GM19372 (cell line): ENCODE measurements around the gene POPDC2.
"Not testable (repeated sequence)": the region's sequence is repeated elsewhere in the genome, so short reads cannot be mapped to it uniquely, and the experiment has no call there.

Experiments
- ATAC-seq: cut with Tn5 transposase; IDR thresholded peaks from one replicate; pipeline ENCODE4 v1.9.1; 2021; ENCODE audit warnings: mild to moderate bottlenecking, low read depth, moderate library complexity; ENCODE audit not compliant: unreplicated experiment

POPDC2 gene, protein sequence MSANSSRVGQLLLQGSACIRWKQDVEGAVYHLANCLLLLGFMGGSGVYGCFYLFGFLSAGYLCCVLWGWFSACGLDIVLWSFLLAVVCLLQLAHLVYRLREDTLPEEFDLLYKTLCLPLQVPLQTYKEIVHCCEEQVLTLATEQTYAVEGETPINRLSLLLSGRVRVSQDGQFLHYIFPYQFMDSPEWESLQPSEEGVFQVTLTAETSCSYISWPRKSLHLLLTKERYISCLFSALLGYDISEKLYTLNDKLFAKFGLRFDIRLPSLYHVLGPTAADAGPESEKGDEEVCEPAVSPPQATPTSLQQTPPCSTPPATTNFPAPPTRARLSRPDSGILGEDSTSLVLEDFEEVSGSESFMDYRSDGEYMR

DNA sequence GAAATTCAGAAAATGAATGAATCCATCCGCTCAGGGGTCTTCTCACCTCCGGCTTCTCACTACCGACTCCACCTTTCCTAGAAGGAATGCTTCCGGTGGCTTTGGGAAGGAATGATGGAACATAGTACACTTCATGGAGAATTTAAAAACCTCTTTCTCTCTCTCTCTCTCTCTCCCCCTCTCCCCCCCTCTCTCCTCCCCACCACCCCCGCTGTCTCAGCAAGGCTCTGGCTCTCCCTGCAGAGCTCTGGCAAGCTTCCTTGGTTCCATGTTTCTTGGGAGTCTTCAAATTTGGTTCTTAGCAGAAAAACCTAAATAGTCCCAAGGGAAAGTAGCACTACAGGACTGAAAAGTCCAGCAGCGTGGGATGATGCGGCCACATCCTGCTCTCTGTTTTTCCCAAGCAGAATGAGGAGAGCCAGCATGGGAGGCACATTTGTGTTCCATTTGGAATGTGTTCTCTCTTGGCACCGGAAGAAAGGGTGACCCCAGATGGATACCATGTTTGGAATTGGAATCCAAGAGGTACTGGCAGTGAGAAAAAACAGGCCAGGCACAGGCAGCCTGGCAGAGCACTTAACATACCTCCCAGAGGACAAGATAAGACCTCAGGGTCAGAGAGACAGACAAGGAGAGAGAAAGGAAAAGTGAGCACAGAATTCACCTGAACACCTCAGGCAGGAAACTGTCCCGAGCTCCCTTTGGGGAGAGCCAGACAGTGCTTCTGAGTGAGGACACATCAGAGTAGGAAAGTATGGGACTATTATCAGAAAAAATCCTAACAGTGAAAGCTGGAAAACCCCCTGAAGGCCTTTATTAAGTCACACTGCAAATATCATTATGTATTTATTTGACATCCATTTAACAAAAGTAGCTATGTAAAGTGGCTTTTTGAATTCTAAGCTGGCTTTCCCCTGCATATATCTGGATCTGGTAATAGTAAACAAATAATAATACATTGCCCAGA is at the start of gene POPDC2:
POPDC2 (minus strand) TSS at position 116 of the 967 bp plus-strand sequence. CDS start 166 bp downstream, outside the sequence.
- ATAC-seq = no peak

DNA sequence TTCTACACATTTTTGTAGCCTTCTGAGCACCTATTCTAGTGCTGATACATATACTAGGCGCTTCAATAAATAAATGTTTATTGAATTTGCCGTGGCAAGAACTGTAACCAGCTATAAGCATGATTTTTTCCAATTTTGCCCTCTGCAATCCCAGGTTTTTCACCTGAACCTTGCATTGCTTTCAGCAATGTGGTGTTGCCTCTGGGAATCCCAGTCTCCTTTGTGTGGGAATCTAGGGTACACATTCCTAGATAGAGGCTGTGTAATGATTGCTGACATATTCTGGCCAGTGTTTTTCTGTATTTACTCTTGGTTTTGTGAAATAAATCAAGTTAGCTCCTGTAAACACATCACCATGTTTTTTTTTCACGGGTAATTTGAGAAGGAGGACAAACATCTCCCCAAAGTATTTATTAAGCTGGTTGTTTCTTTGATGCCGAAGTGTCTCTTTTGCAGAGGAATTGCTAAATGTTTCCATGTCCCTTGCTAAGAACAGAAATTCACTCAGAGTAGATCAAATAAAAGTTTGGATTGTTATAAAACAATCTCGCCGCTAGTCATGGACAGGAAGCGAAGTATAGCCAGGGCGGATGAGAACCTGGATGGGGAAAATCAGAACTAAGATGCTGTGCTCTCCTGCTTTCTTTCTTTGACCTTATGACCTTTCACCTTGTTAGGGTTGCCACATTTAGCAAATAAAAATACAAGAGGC is 43.6 kb upstream of the POPDC2 start:
- ATAC-seq = no peak

DNA sequence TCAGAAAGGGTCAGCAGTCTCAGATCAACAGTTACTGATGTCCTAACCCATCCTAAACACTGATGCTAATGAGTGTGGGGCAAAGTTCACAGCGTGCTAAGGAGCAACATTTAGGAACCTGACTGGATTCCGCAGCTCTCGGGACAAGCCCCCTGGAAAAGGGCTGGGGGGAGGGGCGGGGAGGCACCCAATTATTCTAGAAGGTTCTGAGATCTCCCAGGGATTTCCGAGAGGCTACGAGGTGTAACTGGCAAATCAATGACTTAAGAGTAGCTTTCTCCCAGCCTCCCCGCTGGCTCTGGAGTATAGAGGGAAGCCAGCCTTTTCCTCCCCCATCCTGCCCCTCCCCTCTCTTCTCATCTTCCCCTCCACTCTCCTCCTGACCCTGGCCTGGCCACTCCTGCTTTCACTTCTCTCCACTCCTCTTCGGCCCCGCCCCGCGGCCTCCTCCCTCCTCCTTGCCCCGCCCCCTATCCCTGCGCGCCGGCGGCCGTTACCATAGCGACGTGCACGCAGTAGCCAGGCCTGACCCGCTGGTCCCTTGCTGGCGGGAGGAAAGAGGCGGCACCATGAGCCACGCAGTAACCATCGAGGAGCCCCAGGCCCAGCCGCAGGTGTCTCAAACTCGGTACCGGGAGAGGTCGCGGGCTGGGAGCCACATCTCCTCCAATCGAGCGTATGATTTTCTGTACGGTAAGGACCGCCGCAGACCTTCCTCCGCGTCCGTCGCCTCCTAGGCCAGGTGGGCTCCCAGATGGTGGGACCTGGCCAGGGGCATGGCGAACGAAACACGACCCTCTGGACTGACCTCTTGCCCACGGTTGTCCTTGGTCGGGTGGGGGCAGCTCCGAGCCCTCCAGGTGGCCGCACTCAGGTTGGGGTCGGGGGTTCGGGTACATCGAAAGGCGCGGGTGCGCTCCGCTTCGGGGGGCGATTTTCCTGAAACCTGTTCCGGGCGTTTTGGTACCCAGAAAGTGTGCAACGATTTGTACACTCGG is 42.4 kb upstream of the POPDC2 start, which contains the start of gene CFAP91:
CFAP91 (plus strand) TSS at position 493 of the 998 bp plus-strand sequence; CDS start at position 570, 77 bp downstream.
- ATAC-seq = peak; percentile 88

DNA sequence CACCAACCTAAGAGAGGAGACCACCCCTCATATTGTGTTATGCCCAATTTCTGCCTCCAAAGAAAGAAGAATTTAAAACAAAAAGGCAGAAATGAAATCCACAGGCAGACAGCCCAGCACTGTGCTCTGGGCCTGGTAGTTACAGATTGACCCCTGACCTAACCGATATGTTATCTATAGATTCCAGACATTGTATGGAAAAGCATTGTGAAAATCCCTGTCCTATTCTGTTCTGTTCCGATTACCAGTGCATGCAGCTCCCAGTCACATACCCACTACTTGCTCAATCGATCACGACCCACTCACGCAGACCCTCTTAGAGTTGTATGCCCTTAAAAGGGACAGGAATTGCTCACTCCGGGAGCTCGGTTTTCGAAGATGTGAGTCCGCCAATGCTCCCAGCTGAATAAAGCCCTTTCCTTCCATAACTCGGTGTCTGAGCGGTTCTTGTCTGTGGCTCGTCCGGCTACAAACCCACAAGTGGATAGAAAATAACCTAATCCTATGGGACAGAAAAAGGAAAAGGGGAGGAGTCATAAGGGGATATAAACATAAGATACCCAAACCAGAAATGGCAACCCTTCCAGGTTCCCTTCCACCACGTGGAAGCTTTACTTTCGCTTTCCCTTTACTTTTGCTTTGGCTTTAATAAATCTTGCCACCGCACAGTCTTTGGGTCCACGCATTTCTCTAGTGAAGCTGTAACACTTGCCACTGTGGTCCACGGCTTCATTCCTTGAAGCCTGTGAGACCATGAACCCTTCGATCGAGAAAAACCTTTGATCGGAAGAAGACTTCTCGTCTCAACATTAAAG is 40.7 kb upstream of the POPDC2 start:
- ATAC-seq = peak; percentile 2

DNA sequence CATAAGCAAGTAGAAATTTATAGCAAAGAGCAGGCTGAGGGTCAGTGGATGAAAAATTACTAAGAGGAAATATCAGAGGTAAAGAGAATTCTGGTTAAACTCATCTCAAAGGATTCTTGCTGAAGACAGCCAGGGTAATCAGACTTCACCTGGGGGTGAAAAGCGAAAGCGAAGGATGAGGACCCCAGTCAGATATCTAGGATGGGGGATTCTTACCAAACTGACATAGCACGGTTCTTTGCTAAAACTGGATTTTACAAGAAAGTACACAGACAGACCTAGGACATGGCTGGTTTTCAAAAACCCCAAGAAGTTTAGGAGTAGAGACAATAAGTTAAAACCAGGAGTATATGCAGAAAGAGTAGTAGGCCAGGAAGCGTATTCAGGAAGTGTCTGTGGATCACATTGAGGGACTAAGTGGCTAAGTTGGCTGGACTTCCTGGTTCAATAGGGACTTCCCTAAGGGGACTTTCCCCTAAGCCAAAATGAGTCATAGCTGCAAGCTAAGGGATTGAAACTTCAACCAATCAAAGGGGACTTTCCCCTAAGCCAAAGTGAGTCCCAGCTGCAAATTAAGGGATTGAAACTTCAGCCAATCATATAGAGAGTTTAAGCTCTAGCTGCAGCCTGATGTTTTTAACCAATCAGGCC is 40.0 kb upstream of the POPDC2 start:
- peak; percentile 32 for ATAC-seq

DNA sequence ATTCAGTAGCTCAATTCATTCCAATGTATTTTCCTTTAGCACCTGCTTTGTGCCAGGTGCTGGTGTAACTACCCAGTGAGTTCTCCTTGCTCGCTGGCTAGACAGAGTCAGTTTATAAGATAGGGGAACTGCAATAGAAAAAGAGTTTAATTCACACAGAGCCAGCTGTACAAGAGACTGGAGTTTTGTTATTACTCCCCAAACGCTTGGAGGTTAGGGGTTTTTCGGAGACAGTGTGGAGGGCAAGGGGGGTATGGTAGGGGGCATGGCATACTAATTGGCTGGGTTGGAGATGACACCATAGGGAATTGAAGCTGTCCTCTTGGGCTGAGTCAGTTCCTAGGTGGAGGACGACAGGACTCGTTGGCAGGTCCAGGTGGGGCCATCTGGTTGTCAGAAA is 37.0 kb upstream of the POPDC2 start:
- peak; percentile 32 for ATAC-seq

DNA sequence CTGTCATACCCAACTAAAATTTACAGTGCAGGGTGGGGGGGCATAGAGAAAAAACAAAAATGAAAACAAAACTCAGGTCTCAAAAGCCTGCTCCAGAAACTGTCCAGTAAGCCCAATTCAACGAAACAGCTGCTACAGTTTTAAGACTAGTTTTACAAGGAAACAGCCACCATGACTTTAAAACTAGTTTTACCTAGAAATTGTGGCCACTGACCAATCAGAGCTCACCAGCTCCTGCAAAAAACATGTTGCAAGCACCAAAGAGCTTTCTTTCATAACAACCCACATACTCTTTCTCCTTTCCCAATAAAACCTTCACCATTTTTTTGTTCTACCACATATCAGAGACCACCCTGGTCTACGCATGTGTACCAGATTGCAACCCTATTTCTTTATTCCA is 35.1 kb upstream of the POPDC2 start:
- no peak for ATAC-seq

DNA sequence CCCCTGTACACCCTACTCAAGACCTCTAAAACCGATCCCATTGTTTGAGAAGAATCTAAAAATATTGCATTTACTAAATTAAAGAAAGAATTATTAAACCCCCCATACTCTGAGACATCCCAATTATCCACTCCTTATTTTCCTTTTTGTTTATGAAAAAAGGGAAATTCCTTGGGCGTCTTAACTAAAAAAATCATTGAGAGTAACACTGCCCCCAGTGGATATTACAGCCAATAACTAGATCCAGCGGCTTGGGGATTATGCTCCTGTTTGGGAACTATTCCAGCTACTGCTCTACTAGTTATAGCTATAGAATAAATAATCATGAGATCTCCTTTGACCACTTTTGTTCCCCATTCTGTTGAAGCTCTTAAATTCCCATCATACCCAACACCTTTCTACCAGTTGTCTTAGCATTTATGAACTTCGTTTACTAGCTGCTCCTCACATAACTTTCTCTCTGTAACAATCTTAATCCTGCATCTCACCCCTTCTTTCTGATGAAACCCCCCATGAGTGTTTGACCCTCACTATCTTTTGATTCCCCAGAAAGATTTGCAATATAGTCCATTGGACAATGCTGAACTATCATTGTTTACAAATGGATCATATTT is 29.8 kb upstream of the POPDC2 start:
- ATAC-seq = no peak

DNA sequence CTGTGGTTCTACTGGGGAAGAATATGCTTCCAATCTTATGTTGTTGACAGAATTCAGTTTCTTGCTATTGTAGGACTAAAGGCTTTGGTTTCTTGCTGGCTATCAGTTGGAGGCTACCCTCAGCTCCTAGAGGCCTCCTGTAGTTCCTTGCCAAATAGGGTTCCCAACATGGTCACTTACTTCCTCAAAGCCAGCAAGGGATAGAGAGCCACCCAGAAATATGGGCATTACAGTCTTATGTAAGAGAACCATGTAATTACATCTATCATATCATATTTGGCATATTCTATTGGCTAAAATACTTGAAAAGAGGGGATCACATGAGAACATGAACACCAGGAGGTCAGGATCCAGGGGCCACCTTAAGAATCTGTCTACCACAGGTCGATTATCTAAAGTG is 23.0 kb upstream of the POPDC2 start:
- ATAC-seq = no peak

DNA sequence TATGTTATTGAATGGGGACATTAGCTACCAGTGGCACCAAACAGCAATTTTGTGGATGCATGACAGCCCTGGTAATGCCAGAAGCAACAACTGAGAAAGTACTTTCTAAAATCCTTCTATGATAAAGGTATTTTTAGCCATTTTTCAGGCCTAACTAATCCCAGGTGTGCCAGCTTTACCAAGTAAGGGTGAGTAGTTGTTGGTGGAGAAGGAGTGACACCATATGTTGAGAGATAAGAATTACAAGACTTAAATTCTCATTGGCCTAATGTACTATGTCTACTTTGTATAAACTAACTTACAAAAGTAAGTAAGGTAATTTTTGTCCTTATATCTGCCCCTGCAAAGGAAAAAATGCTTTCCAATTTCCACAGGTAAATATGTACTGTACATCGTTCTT is 20.9 kb upstream of the POPDC2 start:
- ATAC-seq = no peak

DNA sequence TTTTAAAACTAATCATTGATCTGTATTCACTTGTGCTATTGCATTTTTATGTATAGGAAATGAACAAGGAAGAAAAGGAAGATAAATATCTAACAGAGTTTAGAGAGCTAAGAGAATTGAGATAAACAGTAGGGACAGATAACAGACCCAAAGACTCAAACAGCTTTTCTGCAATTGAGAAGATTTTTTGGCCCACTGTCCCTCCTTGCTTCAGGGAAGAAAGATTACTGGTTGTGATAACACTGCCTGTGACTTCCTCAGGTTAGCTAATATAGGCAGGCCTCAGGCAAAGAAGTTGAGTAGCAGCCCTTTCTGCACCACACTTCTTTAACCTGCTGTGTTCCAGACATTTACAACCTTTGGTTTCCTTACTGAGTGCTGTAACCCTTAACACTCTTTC is 19.5 kb upstream of the POPDC2 start:
- no peak for ATAC-seq

DNA sequence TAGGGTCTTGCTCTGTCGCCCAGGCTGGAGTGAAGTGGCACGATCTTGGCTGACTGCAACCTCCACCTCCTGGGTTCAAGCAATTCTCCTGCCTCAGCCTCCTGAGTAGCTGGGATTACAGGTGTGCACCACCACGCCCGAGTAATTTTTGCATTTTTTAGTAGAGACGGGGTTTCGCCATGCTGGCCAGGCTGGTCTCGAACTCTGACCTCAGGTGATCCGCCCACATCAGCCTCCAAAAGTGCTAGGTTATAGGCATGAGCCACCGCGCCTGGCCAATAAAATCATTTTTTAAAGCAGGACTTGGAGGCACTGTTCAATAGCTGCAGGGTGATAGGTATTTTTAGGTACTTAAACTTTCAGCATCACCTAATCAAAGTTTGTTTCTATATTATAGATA is 17.8 kb upstream of the POPDC2 start:
- ATAC-seq = not testable (repeated sequence)

DNA sequence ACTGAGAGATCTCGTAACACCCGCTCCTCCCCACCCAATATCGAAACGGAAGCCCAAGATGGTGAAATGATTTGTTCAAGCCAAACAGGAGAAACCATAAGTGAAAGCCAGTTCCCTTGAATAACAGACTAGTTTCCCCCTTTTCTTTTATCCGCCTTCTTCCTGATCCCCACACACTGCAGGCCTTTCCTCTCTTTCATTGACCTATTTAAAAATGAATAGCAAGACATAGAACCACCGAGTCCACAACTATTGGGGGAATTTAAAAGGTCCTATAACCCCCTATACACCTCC is 17.2 kb upstream of the POPDC2 start:
- no peak for ATAC-seq

DNA sequence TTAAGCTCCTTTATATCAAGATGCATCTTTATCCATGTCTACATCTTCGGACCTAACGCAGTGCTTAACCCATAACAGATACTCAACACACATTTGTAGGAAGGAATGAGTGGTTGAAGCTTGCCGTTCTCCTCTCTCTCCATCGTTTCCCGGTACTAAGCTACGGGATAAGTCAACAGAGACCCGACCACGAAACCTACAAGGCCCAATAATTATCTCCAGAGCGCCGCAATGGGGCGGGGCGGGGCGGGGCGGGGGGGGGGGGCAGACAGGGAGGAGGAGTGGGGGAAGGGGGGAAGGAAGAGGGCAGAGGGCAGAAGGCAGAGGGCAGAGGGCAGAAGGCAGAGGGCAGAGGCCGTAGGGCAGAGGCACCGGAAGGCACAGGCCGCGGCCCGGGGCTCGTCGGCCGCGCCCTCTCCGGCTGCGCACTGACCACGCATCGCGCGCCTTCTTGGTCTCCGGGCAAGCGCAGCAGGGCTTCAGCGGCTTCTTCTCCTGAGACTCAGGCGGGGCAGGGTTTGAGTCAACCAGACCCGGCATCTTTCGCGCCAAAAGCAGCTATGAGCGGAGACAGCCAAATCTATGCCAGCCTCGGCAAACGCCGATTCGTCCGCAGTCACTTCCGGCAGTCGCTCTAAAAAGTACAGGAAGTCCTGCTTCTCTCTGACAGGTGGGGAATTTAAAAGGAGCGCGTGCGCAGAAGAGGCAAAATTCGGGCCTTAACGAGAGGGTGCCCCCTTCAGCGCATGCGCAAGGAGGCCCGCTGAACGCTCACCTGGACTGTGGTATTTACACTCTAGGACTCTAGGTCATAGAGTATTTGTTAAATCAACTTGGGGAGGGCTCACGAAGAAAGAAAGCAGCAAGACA is 16.6 kb upstream of the POPDC2 start, which contains the start of gene COX17:
COX17 (minus strand) TSS at position 636 of the 870 bp plus-strand sequence; CDS start at position 540, 96 bp downstream.
- peak; percentile 88 for ATAC-seq

DNA sequence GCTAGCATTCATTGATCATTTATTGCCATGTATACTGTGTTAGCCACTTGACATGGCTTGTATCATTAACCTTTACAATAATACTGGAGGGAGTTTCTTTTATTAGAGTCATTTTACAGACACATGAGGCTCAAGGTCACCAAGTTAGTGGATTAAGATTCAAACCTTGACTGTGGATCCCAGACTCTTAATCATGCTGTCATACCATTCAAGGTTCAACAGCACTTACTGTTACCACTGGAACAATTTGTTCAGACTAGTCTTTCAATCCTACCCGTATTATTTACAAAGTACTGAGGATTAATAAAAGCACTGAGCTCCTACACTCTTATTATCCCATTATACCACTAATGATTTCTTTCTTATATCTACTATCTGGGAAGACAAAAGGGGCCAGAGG is 15.6 kb upstream of the POPDC2 start:
- ATAC-seq = no peak

DNA sequence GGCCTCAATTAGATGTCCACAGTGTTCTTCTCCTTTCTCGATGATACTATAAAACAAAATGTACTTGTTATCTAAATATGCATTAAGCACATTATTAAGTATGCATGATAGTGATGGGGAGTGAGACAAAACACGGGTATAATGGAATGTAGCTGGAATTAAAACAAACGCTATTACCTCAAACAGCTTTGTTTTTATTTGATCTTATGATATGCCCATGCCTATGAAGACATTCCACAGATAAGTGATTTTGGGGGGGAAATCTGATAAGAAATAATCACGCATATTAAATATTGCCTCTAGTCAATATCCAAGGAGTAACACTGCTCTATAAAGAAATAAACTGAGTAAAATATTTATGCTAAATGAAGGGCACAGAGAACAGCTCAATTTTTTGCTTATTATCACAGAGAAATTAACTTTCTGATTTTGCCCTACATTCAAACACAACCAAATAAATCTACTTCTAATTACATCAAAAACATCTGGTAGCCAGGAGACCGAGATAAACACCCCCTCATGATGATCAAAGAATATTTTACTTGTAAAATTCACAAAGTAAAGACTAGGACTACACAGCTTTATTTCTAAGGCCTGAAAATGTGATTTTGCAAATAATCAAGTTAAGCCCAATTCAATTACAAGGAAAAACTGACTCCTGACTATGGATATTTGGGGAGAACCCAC is 14.9 kb upstream of the POPDC2 start:
- ATAC-seq = no peak
